GM19463 (cell line): Measurements from ENCODE around the gene RBM10.

Source experiments
- ATAC-seq: cut with Tn5 transposase; IDR thresholded peaks from one replicate; pipeline ENCODE4 v1.9.1; 2021; ENCODE audit warnings: mild to moderate bottlenecking, moderate library complexity; ENCODE audit not compliant: unreplicated experiment

Gene RBM10

GRCh38 chrX:47146936-47147859, 2.2 kb downstream of the RBM10 start:
- no peak for ATAC-seq

DNA sequence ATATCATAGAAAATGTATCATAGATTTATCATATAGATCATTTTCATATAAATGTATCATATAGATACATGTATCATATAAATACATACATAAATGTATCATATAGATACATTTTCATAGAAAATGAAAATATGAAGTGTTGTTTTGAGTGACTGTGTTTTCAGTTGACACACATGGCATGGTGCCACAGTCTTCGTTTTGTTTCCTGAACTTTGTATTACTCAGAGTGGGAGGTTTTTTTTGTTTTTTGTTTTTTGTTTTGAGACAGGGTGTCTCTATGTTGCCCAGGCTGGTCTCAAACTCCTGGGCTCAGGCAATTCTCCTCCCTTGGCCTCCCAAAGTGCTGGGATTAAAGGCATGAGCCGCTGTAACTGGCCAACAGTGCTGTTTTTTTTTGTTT, 3.9 kb downstream of the RBM10 start:
- ATAC-seq = no peak

DNA sequence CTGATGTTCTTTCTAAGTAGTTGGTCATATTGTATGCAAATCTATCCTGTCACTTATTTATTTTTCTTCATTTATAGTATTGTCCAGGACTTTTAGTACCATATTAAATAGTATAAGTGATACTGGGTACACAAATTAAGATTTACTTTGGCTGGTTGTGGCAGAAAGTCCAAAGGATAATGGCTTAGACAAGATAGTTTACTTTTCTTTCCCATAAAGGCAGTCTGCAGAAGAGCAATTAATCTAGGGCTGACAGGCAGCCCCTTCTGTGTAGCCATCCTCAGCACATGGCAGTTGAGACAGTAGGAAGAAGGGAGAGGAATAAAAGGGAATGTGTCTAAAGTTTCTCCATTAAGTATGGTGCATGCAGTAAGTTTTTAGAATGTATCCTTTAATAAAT, 6.4 kb downstream of the RBM10 start:
- no peak for ATAC-seq

- no peak for ATAC-seq
Observed at GRCh38 chrX:47156611-47157520, 11.8 kb downstream of the RBM10 start.

GRCh38 chrX:47158131-47158530, 13.1 kb downstream of the RBM10 start:
- no peak for ATAC-seq

DNA sequence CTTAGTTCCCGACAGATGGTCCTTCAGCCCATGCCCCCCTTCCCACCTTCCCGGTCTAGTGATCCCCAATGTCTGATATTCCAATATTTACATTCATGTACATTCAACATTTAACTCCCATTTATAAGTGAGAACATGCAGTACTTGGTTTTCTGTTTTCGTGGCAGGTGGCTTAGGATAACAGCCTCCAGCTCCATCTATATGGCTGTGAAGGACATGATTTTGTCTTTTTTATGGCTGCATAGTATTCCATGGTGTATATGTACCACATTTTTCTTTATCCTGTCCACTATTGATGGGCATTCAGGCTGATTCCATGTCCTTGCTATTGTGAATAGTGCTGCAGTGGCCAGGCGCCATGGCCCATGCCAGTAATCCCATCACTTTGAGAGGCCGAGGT, 13.8 kb downstream of the RBM10 start:
- no peak for ATAC-seq

DNA sequence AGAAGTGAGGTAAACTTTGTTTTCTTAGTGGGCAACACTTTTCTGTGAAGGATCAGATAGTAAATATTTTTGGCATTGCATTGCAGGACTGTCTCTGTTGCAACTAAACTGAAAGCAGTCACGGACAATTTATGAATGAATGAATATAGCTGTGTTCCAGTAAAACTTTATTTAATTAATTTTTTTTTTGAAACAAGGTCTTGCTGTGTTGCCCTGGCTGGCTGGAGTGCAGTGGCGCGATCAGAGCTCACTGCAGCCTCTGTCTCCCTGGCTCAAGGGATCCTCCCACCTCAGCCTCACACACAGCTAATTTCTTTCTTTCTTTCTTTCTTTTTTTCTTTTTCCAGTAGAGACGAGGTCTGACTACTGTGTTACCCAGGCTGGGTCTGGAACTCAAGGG, 15.8 kb downstream of the RBM10 start:
- ATAC-seq = no peak

DNA sequence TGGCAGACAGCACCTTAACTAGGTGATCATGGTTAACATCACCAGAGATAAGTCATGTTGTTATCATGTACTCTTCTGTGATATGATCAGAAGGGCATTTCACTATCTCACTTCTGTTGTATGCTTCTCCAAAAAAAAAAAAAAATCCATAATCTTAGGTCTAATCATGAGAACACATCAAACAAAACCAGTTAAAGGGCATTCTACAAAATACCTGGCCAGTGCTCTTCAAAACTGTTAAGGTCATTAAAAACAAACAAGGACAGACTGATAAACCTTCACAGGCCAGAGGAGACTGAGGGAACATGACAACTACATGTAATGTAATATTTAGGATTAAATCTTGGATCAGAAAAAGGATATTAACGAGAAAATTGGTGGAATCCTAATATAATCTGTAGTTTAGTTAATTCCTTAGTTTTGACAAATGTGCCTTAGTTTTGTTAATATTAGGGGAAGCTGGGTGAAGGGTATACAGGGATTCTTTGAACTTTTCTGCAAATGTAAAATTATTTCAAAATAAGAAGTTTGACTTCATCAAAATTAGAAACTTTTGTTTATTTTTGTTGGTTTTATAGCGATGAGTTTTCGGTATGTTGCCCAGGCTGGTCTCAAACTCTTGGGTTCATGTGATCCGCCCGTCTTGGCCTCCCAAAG, 18.0 kb downstream of the RBM10 start:
- ATAC-seq = no peak

DNA sequence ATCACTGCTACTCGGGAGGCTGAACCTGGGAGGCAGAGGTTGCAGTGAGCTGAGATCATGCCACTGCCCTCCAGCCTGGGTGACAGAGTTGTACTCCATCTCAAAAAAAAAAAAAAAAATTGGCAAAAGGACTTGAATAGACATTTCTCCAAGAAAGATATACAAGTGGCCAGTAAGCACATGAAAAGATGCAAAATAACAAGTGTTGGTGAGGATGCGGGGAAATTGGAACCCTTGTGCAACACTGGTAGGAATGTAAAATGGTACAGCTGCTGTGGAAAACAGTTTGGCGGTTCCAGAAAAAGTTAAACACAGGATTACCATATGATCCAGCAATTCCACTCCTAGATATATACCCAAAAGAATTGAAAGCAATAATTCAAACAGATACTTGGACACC, 19.4 kb downstream of the RBM10 start:
- no peak for ATAC-seq

GRCh38 chrX:47166126-47166525, 21.1 kb downstream of the RBM10 start:
- no peak for ATAC-seq

- no peak for ATAC-seq
Observed at GRCh38 chrX:47168495-47169073, 23.6 kb downstream of the RBM10 start.

- ATAC-seq = no peak
Observed at GRCh38 chrX:47169273-47169672, 24.3 kb downstream of the RBM10 start.

GRCh38 chrX:47169726-47170515, 24.9 kb downstream of the RBM10 start:
- ATAC-seq = no peak

DNA sequence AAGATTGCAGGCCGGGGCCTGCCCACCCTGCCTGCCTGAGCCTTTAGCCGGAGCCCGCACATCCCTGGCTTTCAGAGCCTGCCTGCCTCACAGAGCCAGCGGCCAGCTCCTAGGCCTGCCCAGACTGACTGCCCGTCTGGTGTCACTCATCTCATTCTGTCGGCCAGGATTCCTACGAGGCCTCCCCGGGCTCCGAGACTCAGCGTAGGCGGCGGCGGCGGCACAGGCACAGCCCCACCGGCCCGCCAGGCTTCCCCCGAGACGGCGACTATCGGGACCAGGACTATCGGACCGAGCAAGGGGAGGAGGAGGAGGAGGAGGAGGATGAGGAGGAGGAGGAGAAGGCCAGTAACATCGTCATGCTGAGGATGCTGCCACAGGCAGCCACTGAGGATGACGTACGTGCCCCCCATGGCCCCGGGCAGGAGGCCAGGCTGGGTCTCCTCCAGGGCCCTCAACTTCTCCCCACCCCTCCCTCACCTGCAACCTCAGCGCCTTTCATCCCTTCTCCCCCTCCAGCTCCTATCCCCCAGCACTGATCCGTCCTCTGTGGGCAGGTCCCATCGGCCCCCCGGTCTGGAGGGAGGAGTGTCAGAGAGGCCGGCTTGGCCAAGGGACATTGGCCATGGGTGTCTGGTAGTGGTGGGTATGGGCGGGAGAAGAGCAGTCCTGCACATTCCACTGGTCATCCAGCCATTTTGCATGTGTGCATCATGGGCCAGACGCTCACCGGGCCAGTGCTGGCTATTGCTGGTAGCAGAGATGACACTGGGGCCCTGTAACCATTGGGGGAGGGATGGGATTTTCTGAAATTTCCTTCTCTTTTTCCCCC, 26.1 kb downstream of the RBM10 start:
- ATAC-seq = no peak

DNA sequence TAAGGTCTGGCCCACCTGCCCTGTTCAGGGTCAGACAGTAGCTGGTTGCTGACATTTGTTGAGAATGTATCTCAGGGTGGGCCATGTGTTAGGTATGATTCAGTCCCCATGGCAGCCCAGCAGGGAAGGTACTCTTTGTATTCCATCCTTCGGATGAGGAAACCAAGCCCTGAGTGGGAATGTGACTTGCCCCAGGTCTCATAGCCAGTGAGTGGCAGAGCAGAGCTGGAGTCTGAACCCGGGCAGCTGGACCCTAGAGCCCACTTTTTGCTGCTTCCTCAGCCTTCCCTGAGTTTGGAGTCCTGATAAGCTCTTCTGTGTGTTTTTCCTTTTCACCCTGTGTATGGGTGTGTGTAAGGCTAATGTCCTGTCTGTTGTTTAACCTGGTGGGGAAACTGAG, 27.0 kb downstream of the RBM10 start:
- no peak for ATAC-seq

DNA sequence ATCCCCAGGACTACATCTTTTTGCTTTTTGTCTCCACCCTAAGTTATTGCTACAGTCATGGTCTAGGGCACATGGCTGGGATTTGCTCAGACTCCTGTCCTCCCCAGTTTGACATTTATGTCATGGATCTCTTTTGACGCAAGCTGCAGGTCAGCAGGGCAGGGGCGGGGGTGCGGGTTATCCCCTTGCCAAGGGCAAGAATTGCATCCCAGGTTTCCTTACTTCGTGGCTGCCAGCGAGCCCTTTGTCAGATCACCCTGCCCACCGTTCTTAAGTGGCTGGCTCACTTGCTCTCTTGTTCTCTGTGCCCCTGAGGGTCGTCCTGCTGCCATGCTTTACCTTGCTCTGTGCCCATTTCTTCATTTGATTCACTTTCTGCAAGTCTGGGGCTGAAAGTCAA, 27.5 kb downstream of the RBM10 start:
- no peak for ATAC-seq

- no peak for ATAC-seq
Observed at GRCh38 chrX:47172971-47173792, 28.2 kb downstream of the RBM10 start.

DNA sequence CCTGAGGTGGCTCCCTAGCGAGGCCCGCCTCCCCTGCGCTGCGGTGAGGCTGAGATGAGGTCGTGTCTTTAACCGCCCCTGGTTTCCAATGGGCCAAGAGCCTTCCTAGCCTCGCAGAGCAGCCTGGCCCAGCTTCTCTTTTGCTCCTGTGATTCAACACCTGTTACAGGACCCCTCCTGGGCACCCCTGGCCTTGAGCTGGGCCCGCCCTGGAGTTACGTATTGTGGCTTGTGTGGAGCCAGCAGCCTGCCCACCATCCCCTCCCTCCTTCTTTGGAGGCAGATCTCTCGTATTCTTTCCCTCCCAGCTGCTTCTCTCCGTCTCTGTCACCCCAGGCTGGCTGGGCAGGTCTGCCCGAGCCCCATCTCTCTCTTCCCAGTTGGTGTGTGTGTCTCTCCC, 29.4 kb downstream of the RBM10 start:
- no peak for ATAC-seq
